Bronchial epithelial cell (primary cell): Measurements from ENCODE around the gene SLC2A8. TPM values are rescaled to one million over a fixed set of nuclear protein-coding genes. Genes with fewer than 3 reads are reported as not detected.

Experiments used
- DNase-seq: peaks from one replicate; pipeline ENCODE4 v3.0.0-alpha.2; 2010; ENCODE audit warnings: low read depth
- FAIRE-seq: peaks from 2 replicates; lab custom pipeline; 2011; peaks lifted over from hg19 to GRCh38; lab: Jason Lieb, UNC
- H3K27me3 ChIP-seq: 2 replicates; pipeline ENCODE4 v1.5.1; 2011; ENCODE audit warnings: low read length; ENCODE audit not compliant: control insufficient read depth, insufficient read depth
- H3K36me3 ChIP-seq: 2 replicates; pipeline ENCODE4 v1.5.1; 2011; ENCODE audit warnings: low read length; ENCODE audit not compliant: control insufficient read depth, insufficient read depth
- H3K4me3 ChIP-seq: 2 replicates; pipeline ENCODE4 v1.5.1; 2011; ENCODE audit warnings: mild to moderate bottlenecking, low read depth, low read length, control low read depth
- CTCF ChIP-seq: IDR thresholded peaks from 2 replicates; pipeline ENCODE4 v1.5.1; 2011; ENCODE audit warnings: mild to moderate bottlenecking, moderate library complexity, low read length, control low read depth, inconsistent platforms; ENCODE audit not compliant: insufficient read depth, severe bottlenecking
- total RNA-seq: library from RNA; depleted of rRNA; stranded (reverse); fragments of >200 nt; gene quantifications from 2 replicates; pipeline ENCODE4 v1.2.1, GENCODE V29; 2014

Gene SLC2A8
- total RNA-seq, 1 donor from 2014 or later = 4.5 TPM

GRCh38 chr9:127422787-127423186 lies 25.8 kb downstream of the SLC2A8 start:
- no peak for TF ChIP-seq CTCF
- no peak overlapping the region for H3K4me3 ChIP-seq
- DNase-seq = no peak
- no peaks in the 10 kb centered on the region for H3K36me3 ChIP-seq
- no peak for FAIRE-seq
- no peaks in the 10 kb centered on the region for H3K27me3 ChIP-seq

GRCh38 chr9:127423476-127423933 lies 26.5 kb downstream of the SLC2A8 start:
- TF ChIP-seq CTCF = no peak
- H3K36me3 ChIP-seq = peaks cover 1% of the 10 kb centered on the region
- no peak for DNase-seq
- no peak for FAIRE-seq
- no peaks in the 10 kb centered on the region for H3K27me3 ChIP-seq
- peak overlapping the region; percentile 58 for H3K4me3 ChIP-seq

- FAIRE-seq = no peak
- DNase-seq = peak; percentile 84
- H3K4me3 ChIP-seq = peak within 1 kb of the TSS; percentile 58
- H3K36me3 ChIP-seq = peaks cover 3% of the 10 kb centered on the region
- H3K27me3 ChIP-seq = no peaks in the 10 kb centered on the region
- TF ChIP-seq CTCF = no peak
Observed at GRCh38 chr9:127423934-127424675, 27.1 kb downstream of the SLC2A8 start, which contains the start of gene ZNF79. TSS of gene ZNF79 (plus strand) at chr9:127424382. CDS start at chr9:127424788, 406 bp downstream.

GRCh38 chr9:127424676-127424999 lies 27.7 kb downstream of the SLC2A8 start:
- TF ChIP-seq CTCF = no peak
- FAIRE-seq = no peak
- no peaks in the 10 kb centered on the region for H3K27me3 ChIP-seq
- H3K4me3 ChIP-seq = peak overlapping the region; percentile 58
- no peak for DNase-seq
- H3K36me3 ChIP-seq = peaks cover 3% of the 10 kb centered on the region

GRCh38 chr9:127426756-127427155 lies 29.8 kb downstream of the SLC2A8 start:
- Histone ChIP-seq H3K4me3 (no peak overlapping the region), H3K36me3 (peaks cover 6% of the 10 kb centered on the region), H3K27me3 (no peaks in the 10 kb centered on the region)
- FAIRE-seq = no peak
- no peak for TF ChIP-seq CTCF
- peak; percentile 54 for DNase-seq

- no peak for DNase-seq
- TF ChIP-seq CTCF = no peak
- no peak for FAIRE-seq
Observed at GRCh38 chr9:127428348-127428747, 31.4 kb downstream of the SLC2A8 start.

More at GRCh38 chr9:127428348-127428747, 31.4 kb downstream of the SLC2A8 start:
- Histone ChIP-seq H3K4me3 (no peak overlapping the region), H3K27me3 (no peaks in the 10 kb centered on the region), H3K36me3 (peaks cover 10% of the 10 kb centered on the region)
